IPS DF 6.9 (cell line): ENCODE measurements around the gene CCDC178.
"Not testable (repeated sequence)": the region's sequence is repeated elsewhere in the genome, so short reads cannot be mapped to it uniquely, and the experiment has no call there.

Source experiments
- DNase-seq: peaks from one replicate; pipeline ENCODE4 v3.0.0-alpha.2; 2013; ENCODE audit warnings: low read depth, low spot score
- H3K27ac ChIP-seq: one replicate; pipeline ENCODE4 v1.5.1; 2013; ENCODE audit warnings: low read length, control low read depth
- H3K27me3 ChIP-seq: 2 replicates; pipeline ENCODE4 v1.6.1; 2013; ENCODE audit warnings: mild to moderate bottlenecking, low read length; ENCODE audit not compliant: control insufficient read depth, insufficient read depth
- H3K36me3 ChIP-seq: 2 replicates; pipeline ENCODE4 v1.6.1; 2013; ENCODE audit warnings: low read length; ENCODE audit not compliant: control insufficient read depth, insufficient read depth
- H3K4me1 ChIP-seq: 2 replicates; pipeline ENCODE4 v1.6.1; 2013; ENCODE audit warnings: low read length; ENCODE audit not compliant: control insufficient read depth, insufficient read depth
- H3K4me3 ChIP-seq: 2 replicates; pipeline ENCODE4 v1.5.1; 2013; ENCODE audit warnings: mild to moderate bottlenecking, low read length
- H3K9me3 ChIP-seq: 2 replicates; pipeline ENCODE4 v1.6.1; 2013; ENCODE audit warnings: low read length, inconsistent platforms; ENCODE audit not compliant: control insufficient read depth, insufficient read depth
- WGBS: extraction: QIAGEN DNeasy Blood & Tissue Kit; methylation state at CpG from one replicate; pipeline ENCODE4 v1.1.7; 2013; ENCODE audit warnings: mixed read lengths, missing lambda C conversion rate; ENCODE audit not compliant: insufficient read length, insufficient coverage; 5-methylcytosine and 5-hydroxymethylcytosine counted together

Gene CCDC178

DNA sequence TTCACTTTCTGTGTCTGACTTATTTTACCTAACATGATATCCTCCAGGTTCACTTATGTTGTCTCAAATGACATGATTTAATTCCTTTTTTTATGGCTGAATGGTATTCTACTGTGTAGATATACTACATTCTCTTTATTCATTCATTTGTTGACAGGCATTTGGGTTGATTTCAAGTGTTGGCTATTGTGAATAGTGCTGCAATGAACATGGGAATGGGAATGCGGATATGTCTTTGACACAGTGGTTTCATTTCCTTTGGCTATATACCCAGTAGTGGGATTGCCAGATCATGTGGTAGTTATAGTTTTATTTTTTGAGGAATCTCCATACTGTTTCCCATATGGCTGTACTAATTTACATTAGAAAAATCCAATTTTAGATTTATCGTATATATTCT, 472.3 kb downstream of the CCDC178 start:
- WGBS = no CpG with 5 or more reads among the region's 2 CpGs
- no peaks in the 10 kb centered on the region for H3K36me3 ChIP-seq
- H3K27ac ChIP-seq = no peak overlapping the region
- no peak for DNase-seq
- no peaks in the 10 kb centered on the region for H3K27me3 ChIP-seq
- no peak overlapping the region for H3K4me3 ChIP-seq
- no peaks in the 10 kb centered on the region for H3K9me3 ChIP-seq
- H3K4me1 ChIP-seq = no peaks in the 10 kb centered on the region

DNA sequence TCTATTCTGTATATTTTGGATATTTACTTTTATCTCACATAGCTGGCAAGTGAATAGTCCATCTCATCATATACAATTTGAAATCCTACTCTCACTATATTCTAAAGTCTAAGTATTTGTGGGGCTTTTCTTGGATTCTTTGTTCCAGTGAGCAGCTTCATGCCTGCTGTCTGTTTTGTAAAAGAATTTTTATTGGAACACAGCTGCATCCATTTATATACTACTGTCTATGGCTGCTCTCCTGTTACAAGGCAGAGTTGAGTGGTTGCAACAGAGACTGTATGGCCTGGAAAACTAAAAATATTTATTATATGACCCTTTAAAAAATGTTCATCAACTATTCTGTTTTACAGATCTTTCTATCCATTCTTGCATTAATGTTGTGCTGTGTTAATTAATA, 474.4 kb downstream of the CCDC178 start:
- no peak for DNase-seq
- no peak overlapping the region for H3K4me3 ChIP-seq
- H3K27ac ChIP-seq = no peak overlapping the region
- H3K36me3 ChIP-seq = no peaks in the 10 kb centered on the region
- H3K4me1 ChIP-seq = no peaks in the 10 kb centered on the region
- no peaks in the 10 kb centered on the region for H3K9me3 ChIP-seq
- no peaks in the 10 kb centered on the region for H3K27me3 ChIP-seq

DNA sequence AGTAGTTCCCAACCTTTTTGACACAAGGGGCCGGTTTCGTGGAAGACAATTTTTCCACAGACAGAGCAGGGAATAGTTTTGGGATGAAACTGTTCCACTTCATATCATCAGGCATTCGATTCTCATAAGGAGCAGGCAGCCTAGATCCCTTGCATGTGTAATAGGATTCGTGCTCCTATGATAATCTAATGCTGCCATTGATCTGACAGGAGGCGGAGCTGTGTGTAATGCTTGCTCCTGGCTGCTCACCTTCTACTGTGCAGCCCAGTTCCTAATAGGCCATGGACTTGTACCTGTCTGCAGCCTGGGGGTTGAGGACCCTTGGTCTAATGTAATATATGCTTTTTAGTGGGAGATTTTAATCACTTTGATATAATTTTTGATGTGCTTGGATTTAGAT, 479.0 kb downstream of the CCDC178 start:
- DNase-seq = no peak
- Histone ChIP-seq H3K4me1 (no peaks in the 10 kb centered on the region), H3K9me3 (no peaks in the 10 kb centered on the region), H3K4me3 (no peak overlapping the region), H3K27ac (no peak overlapping the region), H3K36me3 (no peaks in the 10 kb centered on the region), H3K27me3 (no peaks in the 10 kb centered on the region)
- WGBS = no CpG with 5 or more reads among the region's 5 CpGs

DNA sequence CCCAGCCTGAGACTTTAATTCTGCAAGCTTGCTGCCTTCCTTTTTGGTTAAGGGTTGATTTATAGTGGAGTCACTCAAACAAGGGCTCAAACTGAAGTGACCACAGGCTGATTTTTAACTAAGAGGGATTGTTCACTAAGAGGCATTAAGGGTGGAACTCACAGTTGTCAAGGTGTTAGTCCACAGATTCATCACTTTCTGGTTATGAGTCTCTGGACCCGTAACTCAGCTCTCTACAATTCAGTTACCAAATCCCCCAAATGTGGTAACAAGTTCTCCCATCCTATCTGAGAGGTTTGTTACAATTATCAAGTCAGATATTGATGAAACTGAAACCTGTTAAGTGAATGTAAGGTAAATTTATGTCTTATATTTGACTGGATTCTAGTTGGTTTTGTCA, 481.8 kb downstream of the CCDC178 start:
- Histone ChIP-seq H3K27me3 (no peaks in the 10 kb centered on the region), H3K9me3 (no peaks in the 10 kb centered on the region), H3K4me1 (no peaks in the 10 kb centered on the region), H3K36me3 (no peaks in the 10 kb centered on the region), H3K27ac (no peak overlapping the region), H3K4me3 (no peak overlapping the region)
- DNase-seq = no peak
- WGBS = no CpG with 5 or more reads among the region's 1 CpG

DNA sequence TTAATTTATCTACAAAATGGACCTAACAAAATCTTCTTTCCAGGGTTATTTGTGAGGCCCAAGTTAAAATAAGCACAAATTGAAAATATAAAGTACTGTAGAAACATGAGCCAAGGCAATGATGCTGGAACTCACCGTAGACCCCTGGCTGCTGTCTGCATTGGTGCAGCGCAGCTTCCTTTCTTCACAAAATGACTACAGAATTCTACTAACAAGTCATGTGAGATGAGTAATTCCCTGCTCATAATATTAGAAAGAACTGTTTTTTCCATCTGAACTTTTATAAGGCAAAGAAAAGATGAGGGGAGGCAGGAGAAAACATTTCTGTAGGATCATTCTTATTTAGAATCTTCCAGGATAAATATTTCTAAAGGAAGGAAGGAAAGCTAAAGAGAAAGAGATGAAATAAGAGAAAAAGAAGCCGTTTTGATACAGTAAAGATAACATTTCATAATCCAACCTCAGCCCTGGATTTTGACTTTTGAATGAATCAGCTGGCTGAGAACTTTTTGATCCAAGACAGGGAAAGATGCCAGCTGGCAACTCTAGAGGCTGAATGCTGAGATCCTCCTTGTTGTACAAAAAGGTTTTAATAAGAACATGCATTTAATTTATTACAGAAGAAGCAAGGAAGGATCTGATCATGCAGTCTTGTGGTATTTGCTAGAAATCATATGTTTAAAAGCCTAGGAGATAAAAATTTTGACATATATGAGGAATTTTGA, 483.8 kb downstream of the CCDC178 start:
- no peaks in the 10 kb centered on the region for H3K36me3 ChIP-seq
- no CpG with 5 or more reads among the region's 3 CpGs for WGBS
- no peak for DNase-seq

DNA sequence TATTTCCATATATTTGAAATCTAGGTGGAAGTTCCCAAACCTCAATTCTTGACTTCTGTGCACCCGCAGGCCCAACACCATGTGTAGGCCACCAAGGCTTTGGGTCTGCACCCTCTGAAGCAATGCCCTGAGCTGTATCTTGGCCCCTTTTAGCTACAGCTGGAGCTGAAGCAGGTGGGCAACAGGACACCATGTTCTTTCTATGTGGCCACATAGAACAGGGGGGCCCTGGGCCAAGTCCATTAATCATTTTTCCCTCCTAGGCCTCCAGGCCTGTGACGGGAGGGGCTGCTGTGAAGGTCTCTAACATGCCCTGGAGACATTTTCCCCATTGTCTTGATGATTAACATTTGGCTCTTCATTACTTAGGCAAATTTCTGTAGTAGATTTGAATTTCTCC, 488.2 kb downstream of the CCDC178 start:
- H3K4me3 ChIP-seq, H3K27me3 ChIP-seq, DNase-seq, H3K36me3 ChIP-seq, H3K4me1 ChIP-seq, H3K27ac ChIP-seq, H3K9me3 ChIP-seq: not testable (repeated sequence)
- no CpG with 5 or more reads among the region's 2 CpGs for WGBS

More for the DNA sequence above, 483.8 kb downstream of the CCDC178 start:
- no peak overlapping the region for H3K27ac ChIP-seq
- no peaks in the 10 kb centered on the region; the same call in 1 of the 2 replicates for H3K9me3 ChIP-seq
- no peaks in the 10 kb centered on the region for H3K4me1 ChIP-seq
- H3K4me3 ChIP-seq = no peak overlapping the region
- H3K27me3 ChIP-seq = no peaks in the 10 kb centered on the region

DNA sequence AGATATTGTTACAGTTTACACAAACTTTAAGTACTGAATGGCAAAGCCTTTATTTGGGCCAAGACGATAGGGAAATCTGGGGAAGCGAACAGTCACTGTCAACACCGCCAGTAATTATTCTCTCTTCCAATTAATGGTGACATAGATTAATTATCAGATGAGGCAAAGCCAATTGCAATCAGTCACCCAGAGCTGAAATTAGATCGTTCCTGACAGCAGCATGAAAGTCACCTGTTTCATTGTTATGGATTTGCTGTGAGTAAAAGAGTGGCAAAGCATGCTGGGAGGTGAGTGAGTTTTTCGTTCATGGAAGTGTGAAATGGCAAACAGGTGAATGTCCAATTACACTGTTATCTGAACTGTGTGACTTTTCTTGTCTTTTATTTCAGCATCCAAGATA, 502.9 kb downstream of the CCDC178 start:
- Histone ChIP-seq H3K9me3 (no peaks in the 10 kb centered on the region), H3K27ac (no peak overlapping the region), H3K4me1 (peaks cover 2% of the 10 kb centered on the region; the same call in 1 of the 2 replicates), H3K4me3 (no peak overlapping the region), H3K27me3 (no peaks in the 10 kb centered on the region), H3K36me3 (no peaks in the 10 kb centered on the region)
- no CpG with 5 or more reads among the region's 5 CpGs for WGBS
- DNase-seq = no peak

DNA sequence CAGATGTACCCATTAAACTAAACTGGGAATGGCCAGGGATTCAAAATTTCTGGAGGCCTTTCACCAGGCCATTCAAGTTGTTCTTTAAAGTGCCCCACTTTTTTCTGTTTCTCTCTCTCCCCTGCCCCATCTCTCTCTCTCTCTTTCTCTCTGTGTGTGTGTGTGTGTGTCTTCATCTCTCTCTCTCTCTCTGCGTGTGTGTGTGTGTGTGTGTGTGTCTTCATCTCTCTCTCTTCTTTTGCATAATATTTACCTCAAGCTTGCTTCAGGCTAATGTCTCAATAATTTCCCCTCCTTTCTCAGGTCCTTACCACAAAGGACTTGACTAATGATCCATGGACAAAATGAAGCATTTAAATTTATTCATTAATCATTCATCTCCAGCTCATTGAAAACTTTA, 503.5 kb downstream of the CCDC178 start:
- Histone ChIP-seq H3K27ac (no peak overlapping the region), H3K36me3 (no peaks in the 10 kb centered on the region), H3K4me3 (no peak overlapping the region), H3K9me3 (no peaks in the 10 kb centered on the region), H3K4me1 (peaks cover 2% of the 10 kb centered on the region; the same call in 1 of the 2 replicates), H3K27me3 (no peaks in the 10 kb centered on the region)
- DNase-seq = no peak
- no CpG with 5 or more reads among the region's 1 CpG for WGBS

DNA sequence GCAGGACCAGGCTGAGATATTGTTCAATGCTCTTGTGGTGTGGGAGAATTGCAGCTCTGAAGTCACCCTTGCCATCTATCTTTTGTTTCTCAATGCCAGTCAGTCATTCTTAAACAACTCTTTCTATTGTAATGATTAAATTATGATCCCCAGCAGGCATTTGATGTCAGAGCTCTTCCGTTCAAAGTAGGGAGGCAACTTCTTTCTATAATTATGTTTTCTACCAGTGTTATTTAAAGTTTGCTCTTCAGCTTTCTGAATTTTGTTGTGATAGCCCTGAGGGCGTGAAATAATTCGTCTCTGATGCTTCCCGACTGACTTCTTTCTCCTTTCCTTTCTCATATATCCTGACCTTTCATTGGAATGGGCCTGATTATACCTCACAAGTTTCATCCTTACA, 506.3 kb downstream of the CCDC178 start:
- no peak overlapping the region for H3K4me3 ChIP-seq
- H3K4me1 ChIP-seq = peaks cover 2% of the 10 kb centered on the region; the same call in 1 of the 2 replicates
- no peak for DNase-seq
- H3K9me3 ChIP-seq = no peaks in the 10 kb centered on the region
- no peak overlapping the region for H3K27ac ChIP-seq
- no peaks in the 10 kb centered on the region for H3K27me3 ChIP-seq
- no CpG with 5 or more reads among the region's 4 CpGs for WGBS
- no peaks in the 10 kb centered on the region for H3K36me3 ChIP-seq

DNA sequence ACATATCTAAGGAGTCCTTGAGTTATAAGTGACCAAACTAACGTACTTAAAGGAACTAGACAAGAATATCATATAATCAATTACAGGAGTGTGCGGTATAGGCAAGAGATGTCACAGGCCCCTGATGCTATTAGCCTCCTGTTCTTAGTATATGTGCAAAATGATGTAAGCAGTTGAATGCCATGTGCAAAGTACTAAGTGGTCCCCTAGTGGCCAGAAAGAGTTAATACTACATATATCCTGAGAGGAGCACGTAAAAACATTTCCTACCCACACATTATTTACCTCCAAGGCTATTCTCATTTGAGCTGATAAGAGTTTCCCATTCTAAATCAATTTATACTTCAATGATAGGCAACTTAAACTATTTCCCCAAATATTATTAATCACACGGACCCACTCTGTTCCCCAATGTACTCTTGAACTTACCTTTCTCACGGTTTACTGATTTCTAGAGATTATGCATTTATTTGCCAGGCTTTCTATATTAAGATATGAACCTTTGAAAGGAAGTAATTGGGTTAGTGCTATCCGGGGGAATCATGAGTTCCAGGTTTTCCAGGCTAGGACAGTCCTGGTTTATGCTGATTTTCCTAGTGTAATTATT, 509.7 kb downstream of the CCDC178 start:
- H3K4me3 ChIP-seq = no peak overlapping the region
- no peaks in the 10 kb centered on the region for H3K4me1 ChIP-seq
- no peak overlapping the region for H3K27ac ChIP-seq
- no peak for DNase-seq
- WGBS = 100% methylated on average over 1 of the region's 6 CpGs
- no peaks in the 10 kb centered on the region for H3K27me3 ChIP-seq
- no peaks in the 10 kb centered on the region for H3K9me3 ChIP-seq
- H3K36me3 ChIP-seq = no peaks in the 10 kb centered on the region

DNA sequence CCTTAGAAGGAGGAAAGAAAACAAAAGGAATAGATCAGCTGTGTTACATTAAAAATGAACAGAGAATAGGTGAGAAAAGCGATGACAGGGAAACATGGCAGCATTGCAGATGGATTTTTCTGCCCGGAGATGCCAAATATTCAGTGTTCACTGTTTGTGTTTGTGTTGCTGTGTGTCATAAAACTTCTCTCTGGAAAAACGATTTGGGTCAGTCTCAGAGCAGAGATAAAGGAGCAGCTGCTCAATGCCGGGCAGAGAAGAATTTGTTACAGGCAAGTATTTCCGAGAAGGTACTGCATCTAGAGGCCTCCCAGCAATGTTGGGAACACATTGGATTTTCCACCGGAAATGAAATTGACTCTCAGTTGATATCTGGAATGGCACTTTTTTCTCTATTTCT, 511.3 kb downstream of the CCDC178 start:
- Histone ChIP-seq H3K36me3 (no peaks in the 10 kb centered on the region), H3K4me1 (no peaks in the 10 kb centered on the region), H3K27me3 (no peaks in the 10 kb centered on the region), H3K4me3 (no peak overlapping the region), H3K9me3 (no peaks in the 10 kb centered on the region), H3K27ac (no peak overlapping the region)
- WGBS = no CpG with 5 or more reads among the region's 6 CpGs
- DNase-seq = no peak
